M059J (cell line): Measurements from ENCODE around the gene PPFIA1. TPM values are rescaled to one million over a fixed set of nuclear protein-coding genes. Genes with fewer than 3 reads are reported as not detected.

ENCODE experiments used
- DNase-seq: peaks from one replicate; pipeline ENCODE4 v3.0.0-alpha.2; 2012; ENCODE audit warnings: low read depth
- total RNA-seq: library from RNA; depleted of rRNA; stranded (reverse); fragments of >200 nt; shearing (Covaris generic); gene quantifications from 2 replicates; pipeline ENCODE4 v1.2.3, GENCODE V29; 2014; rRNA removed

Gene PPFIA1
- total RNA-seq, 1 experiment from 2014 or later: 32.2 TPM

DNA sequence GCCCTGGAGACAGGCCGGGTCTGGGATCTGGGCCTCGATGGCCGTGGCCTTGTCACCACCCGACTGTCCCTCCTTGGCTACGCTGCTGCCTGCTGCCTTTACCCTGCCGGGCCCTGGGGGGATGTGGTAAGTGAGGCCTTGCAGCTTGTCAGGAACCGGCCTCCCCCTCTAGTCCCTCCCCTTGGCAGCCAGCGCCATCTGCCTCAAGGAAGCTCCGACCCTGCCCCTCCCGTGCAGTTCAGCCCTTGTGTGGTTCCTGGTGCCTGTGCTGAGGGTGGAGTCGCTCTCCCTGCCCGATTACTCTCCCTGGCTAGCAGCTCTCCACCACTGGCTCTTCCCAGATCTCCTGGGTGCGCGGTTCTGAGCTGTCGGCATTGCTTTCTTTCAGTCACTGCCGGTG is 161.6 kb downstream of the PPFIA1 start:
- no peak for DNase-seq

DNA sequence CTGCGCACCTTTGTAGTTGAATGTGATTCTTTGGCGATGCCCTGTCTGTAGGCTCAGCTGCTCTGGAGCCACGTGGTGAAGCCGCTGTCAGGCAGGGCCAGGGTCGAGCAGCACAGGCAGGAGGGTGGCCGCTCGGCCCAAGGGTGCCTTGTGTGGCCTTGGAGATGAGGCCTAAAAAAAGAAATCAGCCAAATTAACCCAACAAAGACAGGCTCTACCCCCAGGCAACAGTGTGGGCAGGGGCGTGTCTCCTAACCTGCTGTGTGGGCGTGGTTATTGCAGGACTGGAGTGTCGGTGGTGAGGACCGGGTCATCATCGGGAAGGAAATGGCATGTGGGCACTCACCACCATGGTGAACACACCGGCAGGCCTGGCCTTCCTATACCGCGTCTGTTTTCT is 162.1 kb downstream of the PPFIA1 start:
- DNase-seq: no peak

DNA sequence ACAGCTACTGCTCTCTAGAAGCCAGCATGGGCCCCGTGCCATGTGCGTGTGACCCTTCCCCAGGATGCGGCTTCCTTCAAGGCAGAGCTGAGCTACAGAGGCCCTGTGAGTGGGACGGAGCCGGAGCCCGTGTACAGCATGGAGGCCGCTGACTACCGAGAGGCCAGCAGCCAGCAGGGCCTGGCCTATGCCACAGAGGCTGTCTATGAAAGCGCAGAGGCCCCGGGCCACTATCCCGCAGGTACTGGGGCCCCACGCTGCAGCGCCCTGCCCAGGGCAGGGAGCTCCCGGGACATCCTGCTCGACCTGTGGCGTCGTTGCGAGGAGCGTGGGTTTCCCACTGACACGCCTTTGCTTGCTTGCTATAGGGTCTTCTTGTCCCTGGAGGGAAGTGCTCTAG is 162.5 kb downstream of the PPFIA1 start:
- no peak for DNase-seq

DNA sequence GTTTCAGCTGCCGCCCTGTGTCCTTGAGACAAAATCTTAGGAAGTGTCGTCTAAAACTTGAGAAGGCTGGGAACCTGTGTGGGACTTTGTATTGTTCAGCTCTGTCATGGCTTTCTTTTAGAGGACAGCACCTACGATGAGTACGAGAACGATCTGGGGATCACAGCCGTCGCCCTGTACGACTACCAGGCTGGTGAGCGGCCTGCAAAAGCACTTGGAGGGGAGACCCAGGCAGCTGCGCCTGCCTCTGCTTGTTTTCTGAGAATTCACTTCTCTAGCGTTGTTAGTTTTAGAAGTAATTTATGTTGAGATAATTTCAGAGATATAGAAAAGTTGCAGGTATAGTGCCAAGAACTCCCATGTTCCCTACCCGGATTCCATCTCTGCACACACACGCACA is 163.0 kb downstream of the PPFIA1 start:
- no peak for DNase-seq

Other genes with a start within 250 kb of the PPFIA1 start
- not detected in 2 replicates for gene ANO1, start 192.4 kb upstream of the PPFIA1 start, total RNA-seq
- gene FADD, start 67.4 kb upstream of the PPFIA1 start, total RNA-seq: 35.3 and 51.6 TPM in 2 replicates
- 127 and 147 TPM in 2 replicates for gene CTTN, start 127.8 kb downstream of the PPFIA1 start, total RNA-seq